Neural crest cell (in vitro differentiated cells): Measurements from ENCODE around the gene PCDH9. TPM values are rescaled to one million over a fixed set of nuclear protein-coding genes. Genes with fewer than 3 reads are reported as not detected.

ENCODE experiments used
- DNase-seq: peaks from one replicate; pipeline ENCODE4 v3.0.0; 2021; ENCODE audit warnings: low read depth, mixed read lengths, low spot score
- H3K27ac Mint-ChIP-seq: one replicate; pipeline ENCODE4 v1.8.0; 2021; ENCODE audit warnings: mild to moderate bottlenecking, mixed read lengths; ENCODE audit not compliant: unreplicated experiment
- H3K27me3 Mint-ChIP-seq: 2 replicates; pipeline ENCODE4 v1.8.0; 2021; ENCODE audit warnings: low read depth, mild to moderate bottlenecking, mixed read lengths
- H3K36me3 Mint-ChIP-seq: 2 replicates; pipeline ENCODE4 v1.8.0; 2021; ENCODE audit warnings: low read depth, mild to moderate bottlenecking, mixed read lengths
- H3K4me1 Mint-ChIP-seq: 2 replicates; pipeline ENCODE4 v1.8.0; 2021; ENCODE audit warnings: mixed read lengths
- H3K4me3 Mint-ChIP-seq: one replicate; pipeline ENCODE4 v1.8.0; 2021; ENCODE audit warnings: mild to moderate bottlenecking, mixed read lengths
- H3K9me3 Mint-ChIP-seq: 2 replicates; pipeline ENCODE4 v1.8.0; 2021; ENCODE audit warnings: mixed read lengths
- total RNA-seq: library from RNA; stranded (reverse); gene quantifications from 2 replicates; pipeline ENCODE4 v1.2.1, GENCODE V29; 2021
- TF ChIP-seq, protein P1 (sequence below): fragments of 200-600 bp; sonication (generic); conservative IDR thresholded peaks from 2 replicates; pipeline ENCODE4 v1.5.0; 2021; ENCODE audit warnings: antibody characterized with exemption, mild to moderate bottlenecking

PCDH9 gene
- total RNA-seq, 1 donor from 2014 or later: 6.3 TPM

DNA sequence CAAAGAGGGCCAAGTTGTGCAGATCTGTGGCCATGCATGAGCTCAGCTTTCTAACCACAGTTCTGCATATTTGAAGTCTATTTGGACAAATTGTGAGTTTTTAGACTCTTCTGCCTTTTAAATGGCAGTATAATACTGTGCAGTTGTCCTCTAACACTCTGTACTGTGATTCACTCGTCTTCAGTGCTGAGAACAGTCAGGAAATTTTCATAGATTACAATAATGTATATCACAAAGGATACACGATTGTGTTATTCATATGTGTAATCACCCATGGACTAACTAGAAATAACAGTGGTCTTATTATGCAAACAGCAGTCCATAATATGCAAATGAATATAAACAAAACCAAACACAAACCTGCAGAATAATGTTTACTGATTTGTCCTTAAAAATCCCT is 259.1 kb downstream of the PCDH9 start:
- TF ChIP-seq, protein P1, sequence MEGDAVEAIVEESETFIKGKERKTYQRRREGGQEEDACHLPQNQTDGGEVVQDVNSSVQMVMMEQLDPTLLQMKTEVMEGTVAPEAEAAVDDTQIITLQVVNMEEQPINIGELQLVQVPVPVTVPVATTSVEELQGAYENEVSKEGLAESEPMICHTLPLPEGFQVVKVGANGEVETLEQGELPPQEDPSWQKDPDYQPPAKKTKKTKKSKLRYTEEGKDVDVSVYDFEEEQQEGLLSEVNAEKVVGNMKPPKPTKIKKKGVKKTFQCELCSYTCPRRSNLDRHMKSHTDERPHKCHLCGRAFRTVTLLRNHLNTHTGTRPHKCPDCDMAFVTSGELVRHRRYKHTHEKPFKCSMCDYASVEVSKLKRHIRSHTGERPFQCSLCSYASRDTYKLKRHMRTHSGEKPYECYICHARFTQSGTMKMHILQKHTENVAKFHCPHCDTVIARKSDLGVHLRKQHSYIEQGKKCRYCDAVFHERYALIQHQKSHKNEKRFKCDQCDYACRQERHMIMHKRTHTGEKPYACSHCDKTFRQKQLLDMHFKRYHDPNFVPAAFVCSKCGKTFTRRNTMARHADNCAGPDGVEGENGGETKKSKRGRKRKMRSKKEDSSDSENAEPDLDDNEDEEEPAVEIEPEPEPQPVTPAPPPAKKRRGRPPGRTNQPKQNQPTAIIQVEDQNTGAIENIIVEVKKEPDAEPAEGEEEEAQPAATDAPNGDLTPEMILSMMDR: no peak
- DNase-seq: no peak
- H3K4me3 Mint-ChIP-seq: no peak overlapping the region
- no peaks in the 10 kb centered on the region for H3K4me1 Mint-ChIP-seq
- no peaks in the 10 kb centered on the region for H3K27me3 Mint-ChIP-seq
- peaks cover 3% of the 10 kb centered on the region for H3K9me3 Mint-ChIP-seq
- H3K27ac Mint-ChIP-seq: no peak overlapping the region
- no peaks in the 10 kb centered on the region for H3K36me3 Mint-ChIP-seq

DNA sequence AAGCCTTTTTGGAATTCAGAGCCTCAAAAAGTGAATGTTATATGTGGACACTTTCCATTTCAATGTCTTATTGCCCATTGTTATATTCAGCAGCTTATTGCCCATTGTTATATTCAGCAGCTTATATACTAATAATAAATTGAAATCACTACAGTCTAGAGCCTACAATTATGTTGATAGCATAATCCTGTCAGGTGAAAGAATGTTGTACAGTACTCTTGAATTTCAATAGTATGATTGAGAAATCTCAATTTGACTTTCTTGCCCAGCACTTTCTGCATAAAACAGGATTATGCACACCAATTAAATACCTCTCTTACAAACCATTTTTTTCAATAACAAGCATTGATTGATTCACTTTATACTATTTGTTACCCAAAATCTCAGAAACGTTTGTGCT is 260.8 kb downstream of the PCDH9 start:
- no peak for DNase-seq
- H3K9me3 Mint-ChIP-seq: peaks cover 3% of the 10 kb centered on the region
- H3K4me1 Mint-ChIP-seq: peaks cover 6% of the 10 kb centered on the region
- TF ChIP-seq, protein P1: no peak
- H3K27me3 Mint-ChIP-seq: no peaks in the 10 kb centered on the region
- H3K4me3 Mint-ChIP-seq: no peak overlapping the region
- H3K27ac Mint-ChIP-seq: no peak overlapping the region
- H3K36me3 Mint-ChIP-seq: no peaks in the 10 kb centered on the region

DNA sequence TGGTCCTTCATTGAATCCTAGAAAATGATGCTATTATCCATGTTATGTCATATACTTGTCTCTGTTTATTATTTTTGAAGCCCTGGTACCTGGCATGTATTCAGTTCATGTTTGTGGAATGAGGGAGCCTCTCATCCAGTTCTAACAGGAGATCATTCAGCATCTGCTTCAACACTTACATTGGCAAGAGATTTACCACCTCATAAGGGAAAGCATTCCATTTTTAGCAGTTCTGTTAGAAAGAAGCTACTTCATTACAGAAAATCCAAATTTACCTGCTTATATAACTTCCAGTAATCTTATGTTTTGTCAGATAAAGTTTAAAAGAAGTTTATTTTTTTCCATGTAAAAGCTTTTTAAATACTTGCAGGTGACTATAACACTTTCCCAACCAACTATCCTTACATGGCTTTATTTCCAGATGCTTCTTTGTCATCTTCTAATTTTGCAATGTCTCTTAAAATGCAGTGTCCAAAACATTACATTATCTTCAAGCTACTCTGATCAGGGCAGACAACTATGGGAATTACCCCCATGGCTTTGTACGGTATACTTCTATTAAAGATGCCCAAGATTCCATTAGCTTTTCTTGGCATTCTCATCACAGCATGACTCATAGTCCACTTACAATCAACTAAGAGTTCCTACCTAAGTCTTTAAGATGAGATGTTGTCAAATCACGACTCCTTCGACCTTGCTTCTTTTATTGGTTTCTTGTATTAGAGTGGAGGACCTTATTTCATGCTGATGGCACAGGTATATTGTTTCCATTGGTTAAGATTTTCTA is 262.1 kb downstream of the PCDH9 start:
- no peaks in the 10 kb centered on the region for H3K27me3 Mint-ChIP-seq

DNA sequence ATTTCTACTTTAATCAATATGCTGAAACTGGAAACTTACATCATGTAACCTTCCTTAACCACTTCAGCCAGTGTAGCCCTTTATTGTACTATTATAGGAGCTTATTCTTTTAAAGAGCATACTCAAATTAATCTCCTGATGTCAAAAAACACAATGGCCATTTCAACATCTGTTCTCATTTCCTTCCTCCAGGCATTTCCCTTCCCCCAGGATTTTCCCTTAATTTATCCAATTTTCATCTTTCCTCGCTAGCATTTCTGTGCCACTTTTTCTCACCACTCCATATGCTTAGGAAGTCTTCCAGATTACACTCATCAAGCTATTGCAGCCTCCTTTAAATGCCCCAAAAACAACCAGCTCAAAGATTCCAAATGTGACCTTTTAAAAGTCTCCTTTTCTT is 265.0 kb downstream of the PCDH9 start:
- Mint-ChIP-seq H3K27ac (no peak overlapping the region), H3K9me3 (peaks cover 4% of the 10 kb centered on the region), H3K36me3 (no peaks in the 10 kb centered on the region), H3K4me1 (peaks cover 9% of the 10 kb centered on the region), H3K27me3 (no peaks in the 10 kb centered on the region), H3K4me3 (no peak overlapping the region)
- TF ChIP-seq, protein P1: no peak
- DNase-seq: no peak

More for the DNA sequence above, 262.1 kb downstream of the PCDH9 start:
- no peak for DNase-seq
- Mint-ChIP-seq H3K27ac (no peak overlapping the region), H3K9me3 (no peaks in the 10 kb centered on the region), H3K4me3 (no peak overlapping the region), H3K4me1 (peaks cover 9% of the 10 kb centered on the region), H3K36me3 (no peaks in the 10 kb centered on the region)
- TF ChIP-seq, protein P1: no peak

DNA sequence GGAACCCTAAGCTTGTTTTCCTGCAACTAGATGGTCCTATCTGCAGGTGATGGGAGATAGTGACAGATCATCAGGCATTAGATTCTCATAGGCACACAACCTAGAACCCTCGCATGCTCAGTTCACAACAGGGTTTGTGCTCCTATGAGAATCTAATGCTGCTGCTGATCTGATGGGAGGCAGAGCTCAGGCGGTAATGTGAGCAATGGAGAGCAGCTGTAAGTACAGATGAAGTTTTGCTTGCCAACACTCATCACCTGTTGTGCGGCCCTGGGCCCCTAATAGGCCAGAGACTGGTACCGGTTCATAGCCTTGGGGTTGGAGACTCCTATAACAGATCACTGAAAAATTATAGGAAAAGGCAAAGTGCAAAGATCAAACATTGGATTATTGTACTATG is 267.2 kb downstream of the PCDH9 start:
- TF ChIP-seq, protein P1: no peak
- no peak for DNase-seq
- Mint-ChIP-seq H3K9me3 (peaks cover 4% of the 10 kb centered on the region), H3K27ac (no peak overlapping the region), H3K27me3 (no peaks in the 10 kb centered on the region), H3K4me1 (peaks cover 18% of the 10 kb centered on the region), H3K36me3 (no peaks in the 10 kb centered on the region), H3K4me3 (no peak overlapping the region)
